Nephron progenitor cell (in vitro differentiated cells): ENCODE results near the gene FGD4.
A peak's percentile ranks its signal among the peaks of the same experiment; 100 is the strongest.

Experiments used
- DNase-seq: peaks from one replicate; pipeline ENCODE4 v3.0.0; 2021
- H3K27ac Mint-ChIP-seq: 2 replicates; pipeline ENCODE4 v1.8.0; 2021; ENCODE audit warnings: mild to moderate bottlenecking, moderate library complexity, mixed read lengths
- H3K27me3 Mint-ChIP-seq: 2 replicates; pipeline ENCODE4 v1.8.0; 2021; ENCODE audit warnings: mild to moderate bottlenecking, low read depth, mixed read lengths; ENCODE audit not compliant: poor library complexity
- H3K36me3 Mint-ChIP-seq: 2 replicates; pipeline ENCODE4 v1.8.0; 2021; ENCODE audit warnings: low read depth, mixed read lengths
- H3K4me1 Mint-ChIP-seq: 2 replicates; pipeline ENCODE4 v1.8.0; 2021; ENCODE audit warnings: mixed read lengths
- H3K4me3 Mint-ChIP-seq: 2 replicates; pipeline ENCODE4 v1.8.0; 2021; ENCODE audit warnings: mild to moderate bottlenecking, moderate library complexity, mixed read lengths
- H3K9me3 Mint-ChIP-seq: 2 replicates; pipeline ENCODE4 v1.8.0; 2021; ENCODE audit warnings: mild to moderate bottlenecking, moderate library complexity, mixed read lengths
- TF ChIP-seq, protein P1 (sequence below): fragments of 200-600 bp; sonication (generic); IDR thresholded peaks from 2 replicates; pipeline ENCODE4 v1.5.0; 2021; ENCODE audit warnings: antibody characterized with exemption

FGD4 gene

GRCh38 chr12:32681272-32681671 is 281.9 kb downstream of the FGD4 start:
- Mint-ChIP-seq H3K36me3 (peaks cover 36% of the 10 kb centered on the region), H3K9me3 (peaks cover 16% of the 10 kb centered on the region), H3K27me3 (no peaks in the 10 kb centered on the region), H3K27ac (no peak overlapping the region), H3K4me1 (peaks cover 21% of the 10 kb centered on the region), H3K4me3 (peak overlapping the region; percentile 92)
- no peak for DNase-seq
- TF ChIP-seq, protein P1, sequence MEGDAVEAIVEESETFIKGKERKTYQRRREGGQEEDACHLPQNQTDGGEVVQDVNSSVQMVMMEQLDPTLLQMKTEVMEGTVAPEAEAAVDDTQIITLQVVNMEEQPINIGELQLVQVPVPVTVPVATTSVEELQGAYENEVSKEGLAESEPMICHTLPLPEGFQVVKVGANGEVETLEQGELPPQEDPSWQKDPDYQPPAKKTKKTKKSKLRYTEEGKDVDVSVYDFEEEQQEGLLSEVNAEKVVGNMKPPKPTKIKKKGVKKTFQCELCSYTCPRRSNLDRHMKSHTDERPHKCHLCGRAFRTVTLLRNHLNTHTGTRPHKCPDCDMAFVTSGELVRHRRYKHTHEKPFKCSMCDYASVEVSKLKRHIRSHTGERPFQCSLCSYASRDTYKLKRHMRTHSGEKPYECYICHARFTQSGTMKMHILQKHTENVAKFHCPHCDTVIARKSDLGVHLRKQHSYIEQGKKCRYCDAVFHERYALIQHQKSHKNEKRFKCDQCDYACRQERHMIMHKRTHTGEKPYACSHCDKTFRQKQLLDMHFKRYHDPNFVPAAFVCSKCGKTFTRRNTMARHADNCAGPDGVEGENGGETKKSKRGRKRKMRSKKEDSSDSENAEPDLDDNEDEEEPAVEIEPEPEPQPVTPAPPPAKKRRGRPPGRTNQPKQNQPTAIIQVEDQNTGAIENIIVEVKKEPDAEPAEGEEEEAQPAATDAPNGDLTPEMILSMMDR = no peak

DNA sequence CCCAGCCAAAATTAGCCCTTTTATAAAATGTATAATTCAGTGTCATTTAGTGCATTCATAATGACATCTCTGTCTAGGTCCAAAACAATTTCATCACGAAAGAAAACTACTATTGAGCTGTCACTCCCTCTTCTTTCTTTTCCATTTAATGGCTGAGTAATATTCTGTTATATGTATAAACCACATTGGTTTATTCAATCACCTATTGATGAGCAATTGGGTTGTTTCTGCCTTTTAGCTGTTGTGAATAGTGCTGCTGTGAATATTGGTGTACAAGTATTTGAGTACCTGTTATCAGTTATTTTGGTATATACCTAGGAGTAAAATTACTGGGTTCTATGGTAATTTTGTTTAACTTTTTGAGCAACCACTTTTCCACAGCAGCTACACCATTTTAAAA is 287.0 kb downstream of the FGD4 start:
- H3K27ac Mint-ChIP-seq = no peak overlapping the region
- TF ChIP-seq, protein P1 = no peak
- H3K4me1 Mint-ChIP-seq = peaks cover 5% of the 10 kb centered on the region
- DNase-seq = no peak
- no peak overlapping the region for H3K4me3 Mint-ChIP-seq
- peaks cover 59% of the 10 kb centered on the region for H3K9me3 Mint-ChIP-seq
- peaks cover 80% of the 10 kb centered on the region for H3K36me3 Mint-ChIP-seq
- no peaks in the 10 kb centered on the region for H3K27me3 Mint-ChIP-seq

DNA sequence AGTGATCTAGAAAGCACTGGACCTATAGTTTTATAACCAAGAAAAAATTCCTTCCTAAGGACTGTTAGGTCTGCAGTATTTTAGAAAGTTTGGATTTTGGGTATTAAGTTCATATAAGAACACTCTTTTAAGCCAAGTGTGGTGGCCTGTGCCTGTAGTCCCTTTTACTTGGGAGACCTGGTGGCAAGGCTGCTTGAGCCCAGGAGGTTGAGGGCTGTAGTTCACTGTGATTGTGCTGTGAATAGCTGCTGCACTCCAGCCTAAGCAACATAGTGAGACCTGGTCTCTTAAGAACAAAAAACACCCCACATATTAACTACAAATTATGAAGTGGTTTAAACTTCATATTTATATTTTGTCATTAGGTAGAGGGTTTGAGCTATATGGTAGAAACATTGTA is 289.4 kb downstream of the FGD4 start:
- no peak overlapping the region for H3K4me3 Mint-ChIP-seq
- TF ChIP-seq, protein P1 = no peak
- no peaks in the 10 kb centered on the region for H3K27me3 Mint-ChIP-seq
- H3K4me1 Mint-ChIP-seq = no peaks in the 10 kb centered on the region
- peaks cover 93% of the 10 kb centered on the region for H3K36me3 Mint-ChIP-seq
- DNase-seq = no peak
- H3K9me3 Mint-ChIP-seq = peaks cover 79% of the 10 kb centered on the region
- no peak overlapping the region for H3K27ac Mint-ChIP-seq

DNA sequence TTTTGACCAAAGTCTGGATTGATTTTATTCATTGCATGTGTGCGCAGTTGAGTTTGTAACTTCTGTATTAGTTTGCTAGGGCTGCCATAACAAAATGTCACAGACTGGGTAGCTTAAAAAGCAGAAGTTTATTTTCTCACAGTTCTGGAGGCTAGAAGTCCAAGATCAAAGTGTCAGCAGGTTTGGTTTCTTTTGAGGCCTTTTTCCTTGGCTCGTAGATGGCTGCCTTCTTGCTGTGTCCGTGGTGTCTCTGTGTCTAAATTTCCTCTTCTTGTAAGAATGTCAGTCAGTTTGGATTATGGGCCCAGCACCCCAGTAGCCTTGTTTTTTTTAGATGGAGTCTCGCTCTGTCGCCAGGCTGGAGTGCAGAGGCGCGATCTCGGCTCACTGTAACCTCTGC is 291.6 kb downstream of the FGD4 start:
- no peaks in the 10 kb centered on the region for H3K27me3 Mint-ChIP-seq
- H3K27ac Mint-ChIP-seq = no peak overlapping the region
- no peak overlapping the region for H3K4me3 Mint-ChIP-seq

DNA sequence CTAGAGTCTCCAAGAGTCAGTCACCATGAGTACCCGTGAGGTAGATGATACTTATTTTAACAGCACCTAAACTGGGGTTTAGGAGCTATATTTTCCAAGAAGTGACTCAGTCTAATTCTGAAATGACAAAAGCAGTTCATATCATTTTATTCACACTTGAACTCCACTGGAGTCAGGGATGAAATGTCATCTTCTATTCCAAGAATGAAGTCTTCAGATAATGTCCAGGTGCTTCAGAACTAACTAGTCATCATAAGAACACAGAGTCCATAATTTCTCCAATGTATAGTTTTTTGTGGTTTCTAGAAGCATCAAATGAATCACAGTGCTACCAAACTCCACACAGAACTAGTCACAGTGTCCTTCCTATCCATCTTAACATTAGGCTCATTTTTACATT is 293.0 kb downstream of the FGD4 start:
- no peak for DNase-seq
- TF ChIP-seq, protein P1 = no peak
- H3K4me3 Mint-ChIP-seq = no peak overlapping the region
- peaks cover 4% of the 10 kb centered on the region for H3K4me1 Mint-ChIP-seq
- H3K9me3 Mint-ChIP-seq = peaks cover 80% of the 10 kb centered on the region
- no peaks in the 10 kb centered on the region for H3K27me3 Mint-ChIP-seq
- H3K36me3 Mint-ChIP-seq = peaks cover 88% of the 10 kb centered on the region
- no peak overlapping the region for H3K27ac Mint-ChIP-seq

More for the DNA sequence above, 291.6 kb downstream of the FGD4 start:
- H3K36me3 Mint-ChIP-seq = peaks cover 93% of the 10 kb centered on the region
- H3K9me3 Mint-ChIP-seq = peaks cover 90% of the 10 kb centered on the region
- no peak for DNase-seq
- no peaks in the 10 kb centered on the region for H3K4me1 Mint-ChIP-seq
- TF ChIP-seq, protein P1 = no peak

- Mint-ChIP-seq H3K36me3 (peaks cover 83% of the 10 kb centered on the region), H3K27ac (no peak overlapping the region), H3K9me3 (peaks cover 74% of the 10 kb centered on the region), H3K4me1 (peaks cover 9% of the 10 kb centered on the region), H3K27me3 (no peaks in the 10 kb centered on the region), H3K4me3 (no peak overlapping the region)
- TF ChIP-seq, protein P1 = no peak
- no peak for DNase-seq
These were observed 293.7 kb downstream of the FGD4 start for GRCh38 chr12:32693036-32693435.
